NCI-H1694 (cell line): ENCODE results near the gene C9orf50.

Experiments used
- DNase-seq: peaks from one replicate; lab custom pipeline; 2025; lab: John Stamatoyannopoulos, UW

The C9orf50 gene

DNA sequence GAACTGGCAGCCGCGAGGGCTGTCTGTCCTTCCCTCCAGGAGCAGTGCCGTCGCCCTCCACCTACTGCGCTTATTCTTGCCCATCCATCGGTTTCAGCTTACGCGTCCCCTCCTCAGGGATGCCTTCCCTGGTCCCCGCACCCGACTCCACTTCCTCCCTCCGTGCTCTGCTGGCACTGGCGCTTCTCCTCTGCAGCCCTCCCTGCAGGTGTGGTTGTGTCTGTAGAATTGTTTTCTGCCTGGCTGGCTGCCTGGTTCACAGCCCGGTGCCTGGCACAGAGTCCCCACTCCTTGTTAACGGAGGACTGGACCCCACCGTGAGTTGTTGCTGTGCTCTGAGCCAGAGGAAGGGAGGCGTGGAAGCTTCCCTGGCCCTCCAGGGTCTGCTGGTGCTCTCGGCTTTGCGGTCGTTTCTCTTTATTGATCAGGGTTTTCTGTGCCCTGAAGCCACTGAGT, 10.8 kb upstream of the C9orf50 start:
- DNase-seq, result no peak

DNA sequence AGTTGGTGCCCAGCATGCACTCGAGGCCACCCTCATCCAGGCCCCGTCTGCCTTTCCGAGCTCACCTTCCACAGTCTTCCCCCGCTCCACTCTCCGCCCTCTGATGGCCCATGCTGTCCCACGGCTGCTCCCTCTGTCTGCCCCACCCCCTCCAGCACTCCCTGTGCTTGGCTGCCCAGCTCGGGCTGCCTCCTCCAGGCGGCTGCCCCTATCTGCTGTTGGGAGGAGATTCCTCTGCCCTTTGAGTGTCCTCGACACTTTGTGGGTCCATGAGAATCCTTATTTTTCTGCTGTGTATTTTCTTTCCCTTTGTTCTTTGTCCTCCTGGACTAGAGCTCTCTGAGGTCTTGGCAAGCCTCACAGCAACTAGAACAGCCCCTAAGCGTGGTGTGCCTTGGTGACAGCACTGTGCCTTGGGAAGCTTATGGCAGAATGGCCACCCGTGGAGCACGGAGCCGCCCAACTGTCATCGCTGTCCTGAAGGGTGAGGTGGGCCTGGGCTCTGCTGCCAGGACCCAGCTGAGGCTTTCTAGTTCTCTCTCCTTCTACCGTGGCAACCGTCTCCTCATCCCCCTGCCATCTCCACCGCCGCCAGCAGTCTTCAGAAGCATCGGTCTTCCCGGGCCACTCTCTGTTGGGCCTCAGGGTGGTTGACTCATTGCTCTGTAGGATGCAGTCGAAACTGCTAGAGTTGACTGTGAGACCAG, 10.2 kb upstream of the C9orf50 start:
- no peak for DNase-seq

- DNase-seq, result no peak
Measured at GRCh38 chr9:129629251-129629820, 8.4 kb upstream of the C9orf50 start.

DNA sequence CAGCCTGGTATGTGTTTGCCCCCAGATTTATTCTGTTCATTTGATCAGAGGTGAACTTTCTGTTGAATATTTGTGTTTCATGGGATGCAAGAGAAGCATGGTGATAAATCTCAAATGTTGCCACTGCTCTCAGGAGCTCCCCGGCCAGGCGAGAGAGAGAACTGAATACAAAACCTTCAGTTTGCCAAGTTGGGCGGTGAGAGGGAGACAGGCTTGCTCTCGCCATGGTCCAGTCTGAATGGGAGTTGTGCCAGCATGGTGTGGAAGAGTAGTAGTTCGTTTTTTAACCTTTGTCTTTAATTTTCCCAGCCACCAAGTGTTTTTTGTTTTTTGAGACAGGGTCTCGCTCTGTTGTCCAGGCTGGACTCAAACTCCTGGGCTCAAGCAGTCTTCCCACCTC, 7.8 kb upstream of the C9orf50 start:
- no peak for DNase-seq

DNA sequence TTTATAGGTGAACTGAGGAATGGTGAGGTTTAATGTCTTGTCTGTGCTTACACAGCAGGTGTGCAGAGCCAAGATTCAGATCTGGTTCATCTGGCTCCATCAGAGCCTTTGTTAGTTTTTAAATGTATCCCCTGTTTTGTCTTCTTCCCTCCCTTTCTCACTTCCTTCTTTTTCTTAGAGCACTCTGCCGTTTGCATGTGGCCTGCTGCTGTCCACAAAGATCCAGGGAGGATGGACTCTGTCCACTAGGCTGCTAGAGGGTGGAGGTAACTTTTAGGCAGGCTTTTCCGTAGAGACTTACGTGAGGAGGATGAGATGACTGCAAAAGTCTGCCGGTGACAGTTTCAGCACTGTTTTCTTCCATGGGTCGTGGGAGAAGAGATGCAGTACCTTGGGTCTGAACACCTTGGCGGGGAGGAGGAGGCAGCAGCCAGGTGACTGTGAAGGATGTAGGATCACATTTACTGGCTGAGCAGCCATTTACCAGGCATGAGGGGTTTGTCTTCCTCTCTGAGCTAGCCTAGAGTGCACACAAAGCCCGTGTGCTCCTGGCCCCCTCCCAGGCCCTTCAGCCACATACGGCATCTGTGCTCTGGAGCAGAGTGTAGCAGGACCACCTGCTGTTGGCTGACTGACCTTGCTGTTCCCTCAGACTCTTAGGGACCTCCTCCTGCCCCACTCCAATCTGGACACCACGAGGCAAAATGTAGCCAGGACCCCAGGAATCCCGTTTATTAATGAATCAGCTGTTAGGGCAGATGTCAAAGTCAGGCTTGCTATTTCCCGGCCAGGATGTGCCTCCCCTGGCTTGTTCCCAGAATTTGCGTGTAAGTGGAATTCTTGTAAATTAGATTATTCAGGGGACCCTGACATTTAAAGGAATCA, 6.9 kb upstream of the C9orf50 start:
- DNase-seq, result no peak

DNA sequence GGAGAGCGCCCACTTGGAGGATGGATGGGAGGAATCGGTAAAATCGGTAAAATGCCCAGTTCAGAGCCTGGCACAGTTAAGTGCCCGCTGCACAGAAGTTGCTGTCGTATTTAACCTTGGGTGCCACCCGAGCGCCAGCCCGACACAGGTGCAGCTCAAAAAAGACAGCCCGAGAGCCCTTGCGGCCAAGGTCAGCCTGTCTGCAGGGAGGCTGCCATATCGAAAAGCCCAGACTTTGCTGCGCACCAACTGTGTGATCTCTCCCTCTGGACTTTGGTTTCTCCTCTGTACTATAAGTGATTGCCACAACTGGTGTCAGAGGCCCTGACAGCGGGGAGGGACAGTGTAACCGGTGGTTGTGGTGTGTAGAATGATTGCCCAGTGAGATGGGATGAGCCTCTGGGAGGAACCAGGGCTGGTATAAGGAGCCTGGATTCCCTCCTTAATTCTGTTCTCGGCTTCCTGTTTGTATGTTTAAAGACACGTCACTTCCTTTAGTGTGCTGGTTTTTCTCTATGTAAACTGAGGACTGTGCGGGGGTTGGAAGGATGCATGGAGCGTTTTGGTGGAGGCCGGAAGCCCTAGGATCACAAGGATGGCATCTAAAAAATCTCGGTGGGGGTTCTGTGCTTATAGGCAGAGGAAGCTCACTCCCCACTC, 5.9 kb upstream of the C9orf50 start:
- DNase-seq, result no peak

DNA sequence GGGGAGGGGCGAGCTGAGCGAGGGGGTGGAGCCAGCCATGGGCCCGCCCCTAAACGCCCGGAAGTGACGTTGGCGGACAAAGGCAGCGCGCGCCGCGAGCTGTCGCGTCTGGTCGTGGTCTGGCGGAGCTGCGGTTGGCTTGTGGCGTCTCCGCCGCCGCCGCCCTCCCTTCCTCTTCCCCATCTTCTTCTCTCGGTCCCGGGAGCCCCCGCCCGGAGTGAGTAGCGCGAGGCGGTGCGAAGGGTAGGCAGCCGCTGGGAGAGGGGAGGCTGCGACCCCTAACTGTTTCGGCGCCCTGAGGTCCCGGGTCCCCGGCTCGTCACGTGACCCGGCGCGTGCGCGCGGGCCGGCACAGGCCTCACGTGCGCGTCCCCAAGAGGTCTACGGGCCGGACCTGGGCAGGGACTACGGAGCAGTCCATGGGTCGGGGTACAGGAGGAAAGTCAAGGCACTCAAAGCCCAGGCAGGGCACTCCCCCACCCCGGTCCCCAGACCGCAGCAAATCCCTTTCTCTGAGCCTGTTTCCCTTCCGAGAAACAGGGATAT, 5.3 kb upstream of the C9orf50 start, which contains the start of gene NTMT1:
Gene NTMT1 (plus strand): TSS at position 85 of the 546 bp plus-strand sequence. CDS start 6,541 bp downstream, outside the sequence.
- peak; percentile 40 for DNase-seq

- no peak for DNase-seq
Measured at GRCh38 chr9:129624947-129625346, 4.0 kb upstream of the C9orf50 start.

GRCh38 chr9:129624168-129624759, 3.4 kb upstream of the C9orf50 start:
- DNase-seq, result peak; percentile 57

DNA sequence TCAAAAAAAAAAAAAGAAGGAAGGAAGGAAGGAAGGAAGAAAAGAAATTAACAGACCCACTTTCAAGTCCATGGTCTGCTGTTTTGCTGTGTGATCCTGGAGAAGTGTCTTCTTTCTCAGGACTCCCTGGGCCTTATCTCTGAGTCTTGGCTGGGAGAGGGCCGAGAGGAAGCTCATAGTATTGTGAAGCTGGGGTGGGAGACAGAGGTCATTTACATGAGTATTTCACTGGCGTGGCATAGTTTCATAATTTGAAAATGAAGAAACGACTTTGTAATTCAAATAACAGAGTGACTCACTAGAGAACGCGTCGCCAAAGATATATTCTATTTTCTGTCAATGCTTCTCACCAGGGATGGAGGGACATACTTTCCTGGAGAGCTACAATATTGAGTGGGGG, 2.4 kb upstream of the C9orf50 start:
- no peak for DNase-seq

GRCh38 chr9:129619787-129620668, 873 bp downstream of the C9orf50 start:
- DNase-seq, result no peak

DNA sequence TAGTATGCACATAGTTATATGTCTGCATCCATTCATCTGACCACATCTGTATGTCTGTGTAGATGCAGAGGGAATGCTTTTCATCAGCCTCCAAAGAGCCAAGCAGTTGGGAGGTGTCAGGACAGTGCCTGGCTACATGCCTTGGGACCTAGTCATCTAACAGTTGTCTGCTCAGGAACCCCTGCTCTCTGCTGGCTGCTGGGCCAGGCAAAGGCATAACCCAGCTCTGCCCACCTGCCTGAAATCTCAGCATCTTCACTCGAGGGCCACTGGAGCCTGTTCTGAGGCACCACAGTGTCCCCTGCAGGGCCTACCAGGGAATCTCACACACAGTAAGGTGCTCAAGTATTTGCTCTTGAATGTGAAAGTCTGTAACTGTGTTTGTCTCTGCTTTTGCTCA, 3.7 kb downstream of the C9orf50 start:
- DNase-seq, result no peak

GRCh38 chr9:129615407-129616285, 5.3 kb downstream of the C9orf50 start:
- DNase-seq, result no peak

DNA sequence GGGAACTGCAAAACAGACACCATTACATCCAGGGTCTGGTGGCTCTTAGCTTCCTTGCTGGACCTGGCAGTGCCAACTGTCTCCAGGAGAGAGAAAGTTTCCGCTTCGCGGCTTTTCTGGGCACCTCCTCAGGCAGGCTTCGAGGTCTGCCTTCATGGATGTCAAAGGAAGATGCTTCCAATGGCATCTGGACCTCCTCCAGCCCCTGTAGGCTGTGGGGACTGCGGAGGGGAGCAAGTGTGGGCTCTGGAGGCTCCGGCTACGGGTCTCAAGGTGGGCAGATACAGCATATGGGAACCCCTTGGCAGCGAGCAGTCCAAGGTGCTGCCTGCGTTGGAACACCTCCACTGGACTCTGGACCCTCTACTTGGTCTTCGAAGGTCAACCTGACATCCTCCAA, 6.0 kb downstream of the C9orf50 start:
- DNase-seq, result no peak

- no peak for DNase-seq
Measured at GRCh38 chr9:129613520-129614175, 7.3 kb downstream of the C9orf50 start.

DNA sequence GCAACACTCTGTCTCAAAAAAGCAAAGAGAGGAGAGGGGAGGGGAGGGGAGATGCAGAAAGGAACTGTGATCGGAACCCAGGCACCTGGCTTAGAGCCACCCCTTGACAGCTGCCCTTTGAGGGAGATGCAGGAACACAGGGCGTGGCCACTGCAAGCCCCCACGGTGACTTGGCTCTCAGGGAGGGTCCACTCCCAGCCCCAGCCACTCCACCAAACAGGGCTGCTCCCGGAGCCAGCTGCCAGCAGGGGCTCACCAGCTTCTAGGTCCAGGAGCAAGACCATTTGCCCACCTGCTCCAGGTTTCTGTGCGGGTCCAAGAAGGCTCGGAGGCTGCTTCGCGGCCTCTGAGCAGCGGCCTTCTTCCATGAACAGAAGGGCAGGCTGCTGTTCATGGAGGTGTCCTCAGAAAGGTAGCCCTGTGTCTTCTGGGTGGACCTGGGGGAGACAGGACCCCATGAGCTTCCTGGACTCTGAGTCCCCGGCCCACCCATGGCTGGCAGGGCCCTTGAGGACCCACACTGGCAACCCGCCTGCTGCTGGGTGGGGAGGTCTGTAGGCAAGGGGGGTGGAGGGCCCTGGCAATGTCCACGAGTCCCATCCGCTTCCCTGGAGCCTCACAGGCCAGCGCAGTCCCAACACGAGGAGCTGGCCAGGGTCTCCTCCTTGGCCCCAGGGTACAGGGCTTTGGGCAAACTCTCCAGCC, 7.9 kb downstream of the C9orf50 start:
- DNase-seq, result no peak

DNA sequence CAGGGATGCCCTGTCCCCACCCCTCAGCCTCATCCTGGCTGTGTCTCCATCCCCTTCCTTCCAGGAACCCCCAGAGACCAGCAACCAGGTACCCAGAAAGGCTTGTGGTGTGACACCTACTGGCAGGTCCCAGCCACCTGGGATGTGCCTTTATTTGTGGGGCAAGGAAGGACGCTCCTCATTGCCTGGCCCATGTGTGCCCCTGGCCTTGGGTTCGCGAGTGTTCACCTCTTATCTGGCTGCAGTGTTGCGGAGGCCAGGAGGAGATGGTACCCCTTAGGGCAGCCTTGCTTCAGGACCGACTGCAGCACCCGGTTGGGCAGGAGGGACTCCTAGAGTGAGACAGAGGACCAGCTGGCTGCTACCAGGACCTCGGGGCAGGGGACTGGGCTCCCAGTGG, 8.8 kb downstream of the C9orf50 start:
- no peak for DNase-seq

GRCh38 chr9:129611307-129611800, 9.5 kb downstream of the C9orf50 start:
- no peak for DNase-seq
